Lower leg skin (tissue), 3 donors: ENCODE measurements around the gene ZNF524.

Source experiments
- CTCF ChIP-seq, 3 donors: fragments of 450-650 bp; IDR thresholded peaks; one replicate each; pipeline ENCODE4 v1.5.1; 2016; ENCODE audit warnings: antibody characterized with exemption in 3 of 3, mild to moderate bottlenecking in 3 of 3, moderate library complexity in 2 of 3
- POLR2A ChIP-seq, 2 donors: fragments of 450-650 bp; IDR thresholded peaks; one replicate each; pipeline ENCODE4 v1.6.1; 2016 to 2017; ENCODE audit warnings: antibody characterized with exemption in 2 of 2, mild to moderate bottlenecking in 1 of 2, moderate library complexity in 1 of 2

GRCh38 chr19:55618426-55618825 lies 18.3 kb downstream of the ZNF524 start:
- TF ChIP-seq POLR2A (IDR thresholded peaks at IDR 0.05) (no peak), CTCF (IDR thresholded peaks at IDR 0.05) (no peak)
